GM12878 (cell line): Measurements from ENCODE around the gene TTLL10. TPM values are rescaled to one million over a fixed set of nuclear protein-coding genes. Genes with fewer than 3 reads are reported as not detected.
A peak's percentile ranks its signal among the peaks of the same experiment; 100 is the strongest.

ENCODE experiments used
- ASH2L ChIP-seq: fragments of 300-600, 200-600 bp; sonication (generic); IDR thresholded peaks from 2 replicates; pipeline ENCODE4 v1.6.1; 2017; ENCODE audit warnings: low read depth, mild to moderate bottlenecking, borderline replicate concordance
- ATF3 ChIP-seq: IDR thresholded peaks from 2 replicates; pipeline ENCODE4 v1.6.1; 2011; ENCODE audit warnings: low read depth, mild to moderate bottlenecking, low read length, moderate library complexity, borderline replicate concordance; ENCODE audit errors: extremely low read depth
- CHD4 ChIP-seq: fragments of 200-600 bp; sonication (generic); IDR thresholded peaks from 2 replicates; pipeline ENCODE4 v1.6.1; 2016; ENCODE audit warnings: mild to moderate bottlenecking
- CREB1 ChIP-seq: IDR thresholded peaks from 2 replicates; pipeline ENCODE4 v1.6.1; 2012; ENCODE audit warnings: low read depth, mild to moderate bottlenecking, inconsistent platforms
- CREM ChIP-seq: IDR thresholded peaks from 2 replicates; pipeline ENCODE4 v1.6.1; 2014; ENCODE audit warnings: antibody characterized with exemption, low read depth
- EED ChIP-seq: sonication (generic); IDR thresholded peaks from 2 replicates; pipeline ENCODE4 v1.6.1; 2016; ENCODE audit warnings: antibody characterized with exemption, low read depth
- ETV6 ChIP-seq, 2 experiments: fragments of 450-650 bp in 1 of 2; IDR thresholded peaks in 1 of 2; conservative IDR thresholded peaks in 1 of 2; 2 replicates each; pipeline ENCODE4 v1.6.1; 2014; ENCODE audit warnings: antibody characterized with exemption in 1 of 2, borderline replicate concordance in 1 of 2, low read depth in 1 of 2, mild to moderate bottlenecking in 1 of 2, moderate library complexity in 1 of 2
- FOXK2 ChIP-seq: fragments of 450-650 bp; IDR thresholded peaks from 2 replicates; pipeline ENCODE4 v1.6.1; 2017; ENCODE audit warnings: mild to moderate bottlenecking, moderate library complexity
- HDAC2 ChIP-seq: fragments of 200-600 bp; sonication (generic); IDR thresholded peaks from 2 replicates; pipeline ENCODE4 v1.6.1; 2017
- IKZF1 ChIP-seq: fragments of 450-650 bp; conservative IDR thresholded peaks from 2 replicates; pipeline ENCODE4 v1.6.1; 2017; ENCODE audit warnings: antibody characterized with exemption, mild to moderate bottlenecking
- JUND ChIP-seq: IDR thresholded peaks from 2 replicates; pipeline ENCODE4 v1.6.1; 2012; ENCODE audit warnings: low read depth, mild to moderate bottlenecking, low read length, improper control_type of control experiment, moderate library complexity
- LARP7 ChIP-seq: fragments of 450-650 bp; IDR thresholded peaks from 2 replicates; pipeline ENCODE4 v1.6.1; 2017; ENCODE audit warnings: mild to moderate bottlenecking
- MAX ChIP-seq: IDR thresholded peaks from 2 replicates; pipeline ENCODE4 v1.6.1; 2012; ENCODE audit warnings: low read depth, low read length, improper control_type of control experiment
- MYB ChIP-seq: fragments of 150-350 bp; IDR thresholded peaks from 2 replicates; pipeline ENCODE4 v1.6.1; 2014; ENCODE audit warnings: mild to moderate bottlenecking, low read depth, low read length, borderline replicate concordance
- NBN ChIP-seq: fragments of 450-650 bp; IDR thresholded peaks from 2 replicates; pipeline ENCODE4 v1.6.1; 2016
- POLR2AphosphoS5 ChIP-seq: IDR thresholded peaks from 2 replicates; pipeline ENCODE4 v1.6.1; 2011; ENCODE audit warnings: mild to moderate bottlenecking, low read length, inconsistent platforms
- RAD51 ChIP-seq: fragments of 450-650 bp; IDR thresholded peaks from 2 replicates; pipeline ENCODE4 v1.6.1; 2016; ENCODE audit warnings: moderate library complexity, mild to moderate bottlenecking, inconsistent platforms
- SIX5 ChIP-seq: IDR thresholded peaks from 2 replicates; pipeline ENCODE4 v1.6.1; 2011; ENCODE audit warnings: mild to moderate bottlenecking, low read depth, low read length, moderate library complexity; ENCODE audit not compliant: severe bottlenecking
- SPI1 ChIP-seq: IDR thresholded peaks from 2 replicates; pipeline ENCODE4 v1.6.1; 2011; ENCODE audit warnings: low read depth, mild to moderate bottlenecking, low read length, moderate library complexity, borderline replicate concordance; ENCODE audit not compliant: insufficient read depth
- STAT3 ChIP-seq: IDR thresholded peaks from 2 replicates; pipeline ENCODE4 v1.6.1; 2011; ENCODE audit warnings: low read depth, low read length, improper control_type of control experiment
- WRNIP1 ChIP-seq: IDR thresholded peaks from 2 replicates; pipeline ENCODE4 v1.6.1; 2011; ENCODE audit warnings: low read depth, low read length, improper control_type of control experiment, borderline replicate concordance
- YY1 ChIP-seq: IDR thresholded peaks from 2 replicates; pipeline ENCODE4 v1.6.1; 2011; ENCODE audit warnings: low read depth, mild to moderate bottlenecking, low read length
- ZNF384 ChIP-seq: IDR thresholded peaks from 2 replicates; pipeline ENCODE4 v1.6.1; 2012; ENCODE audit warnings: low read depth, mild to moderate bottlenecking, low read length, improper control_type of control experiment, borderline replicate concordance
- ZSCAN29 ChIP-seq: fragments of 450-650 bp; IDR thresholded peaks from 2 replicates; pipeline ENCODE4 v1.6.1; 2017; ENCODE audit warnings: mild to moderate bottlenecking, moderate library complexity
- polyA plus RNA-seq, 11 experiments: library from polyadenylated mRNA; depleted of rRNA in 4 of 11; unstranded in 6 of 11; stranded (reverse) in 5 of 11; fragments of >200 nt; fragmentation: Nextera tagmentation in 4 of 11; fragmentation: Illumina TruSeq in 1 of 11; extraction: Ambion mirVana in 4 of 11; extraction: Trizol in 1 of 11; gene quantifications; 1 replicate in 1 of 11; 2 replicates in 10 of 11; pipeline versions ENCODE4 v1.2.1 to v1.2.3, GENCODE V29; 2011 to 2016; ENCODE audit warnings: inconsistent platforms in 2 of 11, missing spikeins in 2 of 11, low read depth in 1 of 11
- total RNA-seq, 4 experiments: library from RNA; depleted of rRNA in 3 of 4; stranded (reverse); fragments of >200 nt in 3 of 4; fragmentation: Illumina TruSeq in 1 of 4; extraction: Trizol in 1 of 4; gene quantifications; 2 replicates each; pipeline versions ENCODE4 v1.2.1 to v1.2.3, GENCODE V29; 2013 to 2021
- TF ChIP-seq, protein P1 (sequence below): fragments of 450-650 bp; IDR thresholded peaks from 2 replicates; pipeline ENCODE4 v1.6.1; 2017; ENCODE audit warnings: mild to moderate bottlenecking, moderate library complexity
- TF ChIP-seq, protein P2 (sequence below): fragments of 450-650 bp; IDR thresholded peaks from 2 replicates; pipeline ENCODE4 v1.6.1; 2017; ENCODE audit warnings: mild to moderate bottlenecking

TTLL10 gene
- total and polyA plus RNA-seq, 10 of the 15 experiments (the other 5 are each of a cell fraction or from before 2014, with no cell fraction given) = not detected

DNA sequence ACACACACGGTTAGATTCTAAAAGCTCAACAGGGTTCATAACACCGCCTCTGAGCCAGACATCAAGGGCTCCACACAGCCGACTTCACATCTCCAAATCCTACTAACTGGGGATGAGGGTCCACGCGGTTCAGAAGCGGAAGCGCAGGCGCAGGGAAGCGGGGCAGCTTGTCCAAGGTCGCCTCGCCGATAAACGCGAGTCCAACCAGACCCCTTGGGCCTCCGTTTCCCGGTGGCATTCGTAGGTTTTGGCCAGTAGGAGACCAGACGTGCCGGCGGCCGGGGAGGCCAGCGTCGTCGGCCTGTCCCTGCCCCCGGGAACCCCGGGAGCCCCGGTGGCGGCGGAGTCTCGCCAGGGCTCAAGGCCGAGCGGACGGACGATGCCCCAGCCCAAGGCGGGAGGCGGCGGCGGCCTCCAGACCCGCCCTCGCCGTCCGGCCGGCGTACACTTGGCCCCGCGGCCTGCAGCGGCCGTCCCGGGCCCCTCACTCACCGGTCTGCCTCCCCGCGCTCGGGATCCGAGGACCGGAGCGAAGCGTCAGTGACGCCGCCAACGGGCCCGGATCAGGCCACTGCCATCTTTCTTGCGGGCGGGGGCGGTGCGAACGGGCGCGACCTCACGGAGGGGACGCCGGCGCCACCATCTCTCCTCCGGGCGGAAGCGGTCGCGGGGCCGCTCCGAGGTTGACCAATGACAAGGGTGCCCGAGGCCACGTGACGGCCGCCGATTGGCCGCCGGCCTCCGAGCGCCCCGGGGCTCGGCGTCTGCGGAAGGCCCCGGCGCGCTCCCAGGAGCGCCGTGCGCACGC is 57.9 kb downstream of the TTLL10 start, which contains the start of gene SDF4 (continued):
- TF ChIP-seq, protein P1, sequence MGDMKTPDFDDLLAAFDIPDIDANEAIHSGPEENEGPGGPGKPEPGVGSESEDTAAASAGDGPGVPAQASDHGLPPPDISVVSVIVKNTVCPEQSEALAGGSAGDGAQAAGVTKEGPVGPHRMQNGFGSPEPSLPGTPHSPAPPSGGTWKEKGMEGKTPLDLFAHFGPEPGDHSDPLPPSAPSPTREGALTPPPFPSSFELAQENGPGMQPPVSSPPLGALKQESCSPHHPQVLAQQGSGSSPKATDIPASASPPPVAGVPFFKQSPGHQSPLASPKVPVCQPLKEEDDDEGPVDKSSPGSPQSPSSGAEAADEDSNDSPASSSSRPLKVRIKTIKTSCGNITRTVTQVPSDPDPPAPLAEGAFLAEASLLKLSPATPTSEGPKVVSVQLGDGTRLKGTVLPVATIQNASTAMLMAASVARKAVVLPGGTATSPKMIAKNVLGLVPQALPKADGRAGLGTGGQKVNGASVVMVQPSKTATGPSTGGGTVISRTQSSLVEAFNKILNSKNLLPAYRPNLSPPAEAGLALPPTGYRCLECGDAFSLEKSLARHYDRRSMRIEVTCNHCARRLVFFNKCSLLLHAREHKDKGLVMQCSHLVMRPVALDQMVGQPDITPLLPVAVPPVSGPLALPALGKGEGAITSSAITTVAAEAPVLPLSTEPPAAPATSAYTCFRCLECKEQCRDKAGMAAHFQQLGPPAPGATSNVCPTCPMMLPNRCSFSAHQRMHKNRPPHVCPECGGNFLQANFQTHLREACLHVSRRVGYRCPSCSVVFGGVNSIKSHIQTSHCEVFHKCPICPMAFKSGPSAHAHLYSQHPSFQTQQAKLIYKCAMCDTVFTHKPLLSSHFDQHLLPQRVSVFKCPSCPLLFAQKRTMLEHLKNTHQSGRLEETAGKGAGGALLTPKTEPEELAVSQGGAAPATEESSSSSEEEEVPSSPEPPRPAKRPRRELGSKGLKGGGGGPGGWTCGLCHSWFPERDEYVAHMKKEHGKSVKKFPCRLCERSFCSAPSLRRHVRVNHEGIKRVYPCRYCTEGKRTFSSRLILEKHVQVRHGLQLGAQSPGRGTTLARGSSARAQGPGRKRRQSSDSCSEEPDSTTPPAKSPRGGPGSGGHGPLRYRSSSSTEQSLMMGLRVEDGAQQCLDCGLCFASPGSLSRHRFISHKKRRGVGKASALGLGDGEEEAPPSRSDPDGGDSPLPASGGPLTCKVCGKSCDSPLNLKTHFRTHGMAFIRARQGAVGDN = peak; percentile 68
- TF ChIP-seq JUND (0 out of 2 replicates have a peak, but pooled peaks have one; percentile 16), CREM (peak; percentile 71), NBN (no peak), ZNF384 (no peak), ASH2L (no peak), STAT3 (no peak), SPI1 (peak; percentile 28; the same call in 1 of the 2 replicates), CHD4 (no peak), IKZF1 (peak; percentile 99), SIX5 (peak; percentile 75), HDAC2 (no peak), LARP7 (peak; percentile 94), RAD51 (peak; percentile 74; the same call in 1 of the 2 replicates), YY1 (peak; percentile 99), CREB1 (peak; percentile 78; the same call in 1 of the 2 replicates), ETV6 (conservative IDR thresholded peaks at IDR 0.05 in 1 of 2, IDR thresholded peaks at IDR 0.05 in 1 of 2; ENCODE audit: borderline replicate concordance in 1 of 2, low read depth in 1 of 2) (no peak), WRNIP1 (no peak), FOXK2 (no peak), POLR2AphosphoS5 (peak; percentile 81; the same call in 1 of the 2 replicates), EED (no peak), ATF3 (peak; percentile 92; the same call in 1 of the 2 replicates), MAX (peak; percentile 69), ZSCAN29 (peak; percentile 39; the same call in 1 of the 2 replicates), MYB (no peak)
- TF ChIP-seq, protein P2, sequence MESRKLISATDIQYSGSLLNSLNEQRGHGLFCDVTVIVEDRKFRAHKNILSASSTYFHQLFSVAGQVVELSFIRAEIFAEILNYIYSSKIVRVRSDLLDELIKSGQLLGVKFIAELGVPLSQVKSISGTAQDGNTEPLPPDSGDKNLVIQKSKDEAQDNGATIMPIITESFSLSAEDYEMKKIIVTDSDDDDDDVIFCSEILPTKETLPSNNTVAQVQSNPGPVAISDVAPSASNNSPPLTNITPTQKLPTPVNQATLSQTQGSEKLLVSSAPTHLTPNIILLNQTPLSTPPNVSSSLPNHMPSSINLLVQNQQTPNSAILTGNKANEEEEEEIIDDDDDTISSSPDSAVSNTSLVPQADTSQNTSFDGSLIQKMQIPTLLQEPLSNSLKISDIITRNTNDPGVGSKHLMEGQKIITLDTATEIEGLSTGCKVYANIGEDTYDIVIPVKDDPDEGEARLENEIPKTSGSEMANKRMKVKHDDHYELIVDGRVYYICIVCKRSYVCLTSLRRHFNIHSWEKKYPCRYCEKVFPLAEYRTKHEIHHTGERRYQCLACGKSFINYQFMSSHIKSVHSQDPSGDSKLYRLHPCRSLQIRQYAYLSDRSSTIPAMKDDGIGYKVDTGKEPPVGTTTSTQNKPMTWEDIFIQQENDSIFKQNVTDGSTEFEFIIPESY = no peak
